ENCODE data around the gene MINK1. TPM values are rescaled to one million over a fixed set of nuclear protein-coding genes. Genes with fewer than 3 reads are reported as not detected.

MINK1 gene
- total and polyA plus RNA-seq, 8 donors, result 53.5 to 85.4 (median 68.8) TPM

GRCh38 chr17:4895657-4896331 is 62.7 kb downstream of the MINK1 start:
- no peak overlapping the region for H3K27ac ChIP-seq
- no peak overlapping the region for H3K4me3 ChIP-seq
- DNase-seq, result peak in 1 of 4 donors; percentile 74
- H3K4me1 ChIP-seq, result peaks cover 6 to 22% of the 10 kb centered on the region in 2 donors
- H3K36me3 ChIP-seq, result peaks cover 0 to 68% of the 10 kb centered on the region in 2 donors
- no peaks in the 10 kb centered on the region for H3K9me3 ChIP-seq
- ATAC-seq, result no peak
- H3K27me3 ChIP-seq, result peaks cover 0 to 19% of the 10 kb centered on the region in 2 donors
- intact Hi-C loops (cut with DNase I), result loop anchor here in 1 of 2 donors (10.0 kb wide), 1 partner anchor 191 kb away; the partner anchor contains the start of gene PELP1
- no peak for TF ChIP-seq CTCF (IDR thresholded peaks at IDR 0.05)

- H3K36me3 ChIP-seq, result peaks cover 0 to 60% of the 10 kb centered on the region in 2 donors
- ATAC-seq (no peak), DNase-seq (peak in 1 of 4 donors; percentile 61)
- H3K4me3 ChIP-seq, result no peak overlapping the region
- H3K27me3 ChIP-seq, result peaks cover 0 to 21% of the 10 kb centered on the region in 2 donors
- intact Hi-C loops (cut with DNase I), result loop anchor here in 1 of 2 donors (10.0 kb wide), 1 partner anchor 192 kb away; the partner anchor contains the start of gene PELP1
- peaks cover 6 to 30% of the 10 kb centered on the region in 2 donors for H3K4me1 ChIP-seq
- H3K9me3 ChIP-seq, result no peaks in the 10 kb centered on the region
- H3K27ac ChIP-seq, result no peak overlapping the region
- TF ChIP-seq CTCF (IDR thresholded peaks at IDR 0.05), result no peak
These were observed 63.4 kb downstream of the MINK1 start for GRCh38 chr17:4896332-4897197.

GRCh38 chr17:4897198-4897687 is 64.1 kb downstream of the MINK1 start:
- intact Hi-C loops (cut with DNase I), result loop anchor here in 1 of 2 donors (10.0 kb wide), 1 partner anchor 192 kb away; the partner anchor contains the start of gene PELP1
- Histone ChIP-seq H3K4me1 (peaks cover 10 to 33% of the 10 kb centered on the region in 2 donors), H3K27me3 (peaks cover 0 to 21% of the 10 kb centered on the region in 2 donors), H3K9me3 (no peaks in the 10 kb centered on the region), H3K4me3 (no peak overlapping the region), H3K27ac (no peak overlapping the region), H3K36me3 (peaks cover 0 to 54% of the 10 kb centered on the region in 2 donors)
- TF ChIP-seq CTCF (IDR thresholded peaks at IDR 0.05), result no peak
- ATAC-seq (no peak), DNase-seq (peak in 1 of 4 donors; percentile 61)

GRCh38 chr17:4897785-4898184 is 64.6 kb downstream of the MINK1 start:
- Histone ChIP-seq H3K4me3 (no peak overlapping the region), H3K4me1 (peaks cover 11 to 39% of the 10 kb centered on the region in 2 donors), H3K36me3 (peaks cover 0 to 48% of the 10 kb centered on the region in 2 donors), H3K27ac (no peak overlapping the region), H3K27me3 (peaks cover 0 to 21% of the 10 kb centered on the region in 2 donors), H3K9me3 (no peaks in the 10 kb centered on the region)
- no peak for ATAC-seq
- DNase-seq, result no peak
- intact Hi-C loops (cut with DNase I), result loop anchor here in 1 of 2 donors (10.0 kb wide), 1 partner anchor 193 kb away; the partner anchor contains the start of gene PELP1
- no peak for TF ChIP-seq CTCF (IDR thresholded peaks at IDR 0.05)

Measured in left lung (tissue), 10 donors.